Measurements from ENCODE around the gene TALDO1.

Gene TALDO1

GRCh38 chr11:801097-801780, 54.0 kb downstream of the TALDO1 start:
- H3K36me3 Mint-ChIP-seq (ENCODE audit: low read depth): no peaks in the 10 kb centered on the region
- H3K27me3 Mint-ChIP-seq: no peaks in the 10 kb centered on the region
- peaks cover 18% of the 10 kb centered on the region for H3K4me1 Mint-ChIP-seq (ENCODE audit: low read depth)
- H3K4me3 Mint-ChIP-seq: no peak overlapping the region
- no peaks in the 10 kb centered on the region for H3K9me3 Mint-ChIP-seq
- no peak overlapping the region for H3K27ac Mint-ChIP-seq

DNA sequence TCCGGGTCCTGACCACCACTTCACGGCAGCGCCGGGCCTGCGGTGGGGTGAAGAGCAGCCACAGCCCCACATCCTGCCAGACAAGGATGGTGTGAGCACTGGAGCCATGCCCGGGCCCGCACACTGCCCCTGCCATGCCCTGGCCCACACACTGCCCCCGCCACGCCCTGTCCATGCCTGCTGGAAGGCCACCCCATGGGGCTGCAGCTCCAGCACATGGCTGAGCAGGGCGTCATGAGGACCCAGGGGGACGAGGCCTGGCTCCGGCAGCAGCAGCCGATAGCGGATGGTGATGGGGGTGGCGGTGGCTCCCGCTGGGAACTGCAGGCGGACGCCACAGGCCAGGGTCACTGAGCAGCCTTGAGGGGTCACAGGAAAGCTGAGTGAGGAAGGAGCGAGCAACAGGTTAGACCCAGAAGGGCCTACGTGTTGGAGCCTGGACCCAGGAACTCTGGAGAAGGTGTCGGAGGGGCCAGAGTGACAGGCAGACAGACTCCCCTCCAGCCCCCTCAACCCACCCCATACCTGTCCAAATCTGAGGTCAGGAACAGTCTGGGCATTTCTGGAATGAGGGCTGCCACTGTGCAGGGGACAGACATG, 54.9 kb downstream of the TALDO1 start:
- H3K9me3 Mint-ChIP-seq: no peaks in the 10 kb centered on the region
- H3K36me3 Mint-ChIP-seq (ENCODE audit: low read depth): no peaks in the 10 kb centered on the region
- H3K4me1 Mint-ChIP-seq (ENCODE audit: low read depth): peaks cover 12% of the 10 kb centered on the region
- no peaks in the 10 kb centered on the region for H3K27me3 Mint-ChIP-seq
- H3K27ac Mint-ChIP-seq: no peak overlapping the region
- no peak overlapping the region for H3K4me3 Mint-ChIP-seq

DNA sequence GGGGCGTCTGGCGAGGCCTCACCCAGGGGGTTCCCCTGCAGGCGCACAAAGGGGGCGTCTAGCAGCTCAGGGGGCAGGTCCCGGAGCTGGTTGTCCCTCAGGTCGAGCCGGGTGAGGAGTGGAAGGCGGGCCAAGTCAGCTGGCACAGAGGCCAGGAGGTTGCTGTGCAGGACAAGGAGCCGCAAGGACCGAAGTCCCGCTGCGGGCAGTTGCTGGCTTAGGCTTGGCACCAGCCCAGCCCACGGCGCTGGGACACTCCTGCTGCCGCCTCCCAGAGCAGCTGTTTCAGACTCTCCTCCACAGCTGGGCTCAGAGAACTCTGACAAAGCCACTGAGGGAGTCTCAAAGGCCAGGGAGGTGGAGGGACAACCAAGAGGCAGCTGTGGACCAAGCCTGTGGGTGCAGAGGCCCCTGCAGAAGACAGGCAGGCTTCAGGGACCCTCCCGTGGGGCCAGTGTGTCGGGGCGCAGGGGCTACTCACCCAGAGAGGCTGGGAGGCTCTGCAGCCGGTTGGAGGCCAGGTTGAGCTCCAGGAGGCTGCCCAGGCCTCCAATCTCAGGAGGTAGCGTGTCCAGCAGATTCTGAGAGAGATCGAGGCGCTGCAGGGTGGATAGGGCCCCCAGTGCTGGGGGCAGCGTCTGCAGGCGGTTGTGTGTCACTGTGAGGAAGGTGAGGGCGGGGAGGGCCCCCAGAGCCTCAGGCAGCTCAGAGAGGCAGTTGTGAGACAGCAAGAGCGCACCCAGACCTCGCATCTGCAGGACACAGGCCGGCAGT, 55.6 kb downstream of the TALDO1 start:
- H3K4me1 Mint-ChIP-seq (ENCODE audit: low read depth): peaks cover 15% of the 10 kb centered on the region
- no peak overlapping the region for H3K27ac Mint-ChIP-seq
- no peaks in the 10 kb centered on the region for H3K36me3 Mint-ChIP-seq (ENCODE audit: low read depth)
- H3K9me3 Mint-ChIP-seq: no peaks in the 10 kb centered on the region
- no peak overlapping the region for H3K4me3 Mint-ChIP-seq
- H3K27me3 Mint-ChIP-seq: no peaks in the 10 kb centered on the region

DNA sequence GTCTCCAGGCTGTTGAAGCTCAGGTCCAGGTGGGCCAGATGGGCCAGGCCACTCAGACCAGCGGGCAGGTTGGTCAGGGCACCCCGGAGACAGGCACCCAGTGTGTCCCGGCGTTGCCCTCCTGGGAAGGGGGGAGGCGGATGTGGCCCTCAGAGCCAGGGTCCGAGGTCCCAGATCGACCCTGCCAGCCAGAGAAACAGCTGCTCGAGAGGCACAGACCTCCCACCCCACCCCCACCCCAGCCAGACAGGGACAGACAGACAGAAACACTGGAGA, 56.1 kb downstream of the TALDO1 start:
- Mint-ChIP-seq H3K4me1 (ENCODE audit: low read depth) (peaks cover 19% of the 10 kb centered on the region), H3K4me3 (no peak overlapping the region), H3K27ac (no peak overlapping the region), H3K36me3 (ENCODE audit: low read depth) (no peaks in the 10 kb centered on the region), H3K9me3 (no peaks in the 10 kb centered on the region), H3K27me3 (no peaks in the 10 kb centered on the region)

GRCh38 chr11:803770-804598, 56.7 kb downstream of the TALDO1 start:
- H3K36me3 Mint-ChIP-seq (ENCODE audit: low read depth): no peaks in the 10 kb centered on the region
- H3K4me1 Mint-ChIP-seq (ENCODE audit: low read depth): peaks cover 25% of the 10 kb centered on the region
- peak overlapping the region; percentile 63 for H3K27ac Mint-ChIP-seq
- H3K9me3 Mint-ChIP-seq: no peaks in the 10 kb centered on the region
- no peaks in the 10 kb centered on the region for H3K27me3 Mint-ChIP-seq
- peak overlapping the region; percentile 80 for H3K4me3 Mint-ChIP-seq

DNA sequence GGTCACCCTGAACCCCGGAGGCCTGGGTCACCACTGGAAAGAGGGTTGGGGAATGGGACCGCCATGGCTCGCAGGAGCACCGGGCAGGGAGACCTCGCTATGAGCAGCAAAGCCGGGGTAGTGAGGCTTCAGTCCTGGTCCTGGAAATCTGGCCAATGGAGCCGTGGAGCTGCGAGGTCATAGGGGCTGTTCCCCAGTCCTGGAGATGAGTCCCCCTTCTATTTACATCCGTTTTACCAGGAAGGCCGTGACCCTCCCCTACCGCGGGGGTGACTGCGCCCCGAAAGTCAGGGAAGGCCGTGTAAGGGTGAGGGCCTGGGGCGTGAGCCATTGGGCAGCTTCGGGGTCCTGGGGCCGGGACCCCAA, 57.3 kb downstream of the TALDO1 start:
- Mint-ChIP-seq H3K4me3 (peak overlapping the region; percentile 80), H3K36me3 (ENCODE audit: low read depth) (no peaks in the 10 kb centered on the region), H3K27ac (peak overlapping the region; percentile 63), H3K4me1 (ENCODE audit: low read depth) (peaks cover 26% of the 10 kb centered on the region), H3K27me3 (no peaks in the 10 kb centered on the region), H3K9me3 (no peaks in the 10 kb centered on the region)

- H3K9me3 Mint-ChIP-seq: no peaks in the 10 kb centered on the region
- peak overlapping the region; percentile 96 for H3K4me3 Mint-ChIP-seq
- H3K27ac Mint-ChIP-seq: peak overlapping the region; percentile 97
- no peaks in the 10 kb centered on the region for H3K27me3 Mint-ChIP-seq
- peaks cover 37% of the 10 kb centered on the region for H3K4me1 Mint-ChIP-seq (ENCODE audit: low read depth)
- peaks cover 34% of the 10 kb centered on the region for H3K36me3 Mint-ChIP-seq (ENCODE audit: low read depth)
These were observed 61.4 kb downstream of the TALDO1 start for GRCh38 chr11:808427-809286.

GRCh38 chr11:809287-810039, 62.2 kb downstream of the TALDO1 start, which contains the start of gene RPLP2:
TSS of gene RPLP2 (plus strand) at chr11:809967. CDS start at chr11:810235, 268 bp downstream.
- peaks cover 37% of the 10 kb centered on the region for H3K36me3 Mint-ChIP-seq (ENCODE audit: low read depth)
- H3K4me1 Mint-ChIP-seq (ENCODE audit: low read depth): peaks cover 31% of the 10 kb centered on the region
- H3K27me3 Mint-ChIP-seq: no peaks in the 10 kb centered on the region
- no peaks in the 10 kb centered on the region for H3K9me3 Mint-ChIP-seq
- peak within 1 kb of the TSS; percentile 96 for H3K4me3 Mint-ChIP-seq
- H3K27ac Mint-ChIP-seq: peak within 1 kb of the TSS; percentile 97

DNA sequence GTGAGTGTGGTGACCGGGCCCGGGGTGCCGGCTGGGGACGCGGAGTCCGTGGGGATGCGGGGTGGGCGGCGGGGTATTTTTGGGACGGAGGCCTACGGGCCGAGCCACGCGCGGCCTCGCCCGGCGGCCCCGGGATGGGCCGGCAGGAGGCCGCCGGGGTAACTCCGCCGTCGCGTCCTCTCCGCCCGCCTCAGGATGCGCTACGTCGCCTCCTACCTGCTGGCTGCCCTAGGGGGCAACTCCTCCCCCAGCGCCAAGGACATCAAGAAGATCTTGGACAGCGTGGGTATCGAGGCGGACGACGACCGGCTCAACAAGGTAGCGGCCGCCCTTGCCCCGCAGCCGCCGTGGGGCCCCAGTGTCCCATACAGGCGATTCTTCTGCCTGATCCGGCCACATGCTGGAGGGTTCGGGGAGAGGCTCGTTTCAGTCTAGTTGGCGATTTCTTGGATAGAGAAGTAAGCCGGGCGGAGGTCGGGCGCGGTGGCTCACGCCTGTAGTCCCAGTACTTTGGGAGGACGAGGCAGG, 62.8 kb downstream of the TALDO1 start:
- H3K27me3 Mint-ChIP-seq: no peaks in the 10 kb centered on the region
- H3K4me1 Mint-ChIP-seq (ENCODE audit: low read depth): peaks cover 30% of the 10 kb centered on the region
- peaks cover 37% of the 10 kb centered on the region for H3K36me3 Mint-ChIP-seq (ENCODE audit: low read depth)

DNA sequence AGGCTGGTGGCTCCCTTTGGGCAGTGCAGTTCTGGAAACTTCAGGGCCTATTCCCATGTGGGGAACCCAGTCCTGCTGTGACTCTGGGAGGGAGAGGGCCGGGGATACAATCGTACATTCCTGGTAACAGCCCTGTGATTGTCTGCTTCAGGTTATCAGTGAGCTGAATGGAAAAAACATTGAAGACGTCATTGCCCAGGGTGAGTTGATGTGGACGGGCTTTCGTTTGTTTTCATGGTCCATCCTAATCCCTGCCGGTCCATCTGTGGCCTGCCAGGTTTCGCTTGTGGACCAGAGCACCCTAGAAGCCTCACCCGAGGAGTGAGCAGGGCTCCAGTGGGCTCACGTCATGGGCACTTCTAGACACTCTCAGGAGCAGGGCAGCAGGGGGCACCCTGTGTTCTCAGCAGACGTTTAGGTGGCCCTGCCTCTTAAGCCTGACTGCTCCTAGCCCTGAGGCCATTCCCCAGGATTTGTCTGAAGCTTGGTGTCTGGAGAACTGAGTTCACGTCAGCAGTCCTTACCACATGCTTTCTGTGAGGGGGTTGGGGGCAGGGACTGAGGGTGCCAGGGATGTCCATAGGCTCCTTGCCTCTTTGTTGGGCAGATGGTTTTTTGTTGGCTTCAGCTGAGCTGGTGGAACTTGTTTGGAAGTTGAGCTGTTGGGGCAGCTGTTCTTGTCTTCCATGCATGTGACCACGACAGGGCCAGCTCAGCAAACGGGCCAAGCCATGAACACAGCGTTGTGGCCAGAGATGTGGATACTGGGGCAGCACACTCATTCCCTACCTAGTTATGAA, 64.4 kb downstream of the TALDO1 start:
- Mint-ChIP-seq H3K36me3 (ENCODE audit: low read depth) (peaks cover 37% of the 10 kb centered on the region), H3K9me3 (no peaks in the 10 kb centered on the region), H3K4me1 (ENCODE audit: low read depth) (peaks cover 30% of the 10 kb centered on the region), H3K27me3 (no peaks in the 10 kb centered on the region), H3K4me3 (peak overlapping the region; percentile 96), H3K27ac (peak overlapping the region; percentile 95)

More for the DNA sequence above, 62.8 kb downstream of the TALDO1 start:
- Mint-ChIP-seq H3K9me3 (no peaks in the 10 kb centered on the region), H3K4me3 (peak overlapping the region; percentile 96), H3K27ac (peak overlapping the region; percentile 97)

- peaks cover 37% of the 10 kb centered on the region for H3K36me3 Mint-ChIP-seq (ENCODE audit: low read depth)
- no peaks in the 10 kb centered on the region for H3K9me3 Mint-ChIP-seq
- H3K4me3 Mint-ChIP-seq: peak overlapping the region; percentile 96
- H3K27ac Mint-ChIP-seq: peak overlapping the region; percentile 95
- peaks cover 30% of the 10 kb centered on the region for H3K4me1 Mint-ChIP-seq (ENCODE audit: low read depth)
- H3K27me3 Mint-ChIP-seq: no peaks in the 10 kb centered on the region
These were observed 65.1 kb downstream of the TALDO1 start for GRCh38 chr11:812390-812789.

DNA sequence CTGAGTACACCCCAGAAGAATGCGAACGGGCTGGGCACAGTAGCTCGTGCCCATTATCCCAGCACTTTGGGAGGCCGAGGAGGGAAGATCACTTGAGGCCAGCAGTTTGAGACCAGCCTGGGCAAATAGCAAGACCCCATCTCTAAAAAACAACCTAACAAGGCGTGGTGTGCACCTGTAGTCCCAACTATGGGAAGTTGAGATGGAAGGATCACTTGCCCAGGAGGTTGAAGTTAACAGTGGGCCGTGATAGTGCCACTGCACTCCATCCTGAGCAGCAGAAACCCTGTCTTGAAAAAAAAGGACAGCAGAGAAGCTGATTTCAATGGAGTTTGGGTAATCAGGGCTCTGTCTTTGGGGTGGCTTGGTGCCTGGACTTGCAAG, 65.8 kb downstream of the TALDO1 start:
- peak overlapping the region; percentile 95 for H3K27ac Mint-ChIP-seq
- no peaks in the 10 kb centered on the region for H3K9me3 Mint-ChIP-seq
- H3K27me3 Mint-ChIP-seq: no peaks in the 10 kb centered on the region
- H3K4me3 Mint-ChIP-seq: peak overlapping the region; percentile 96
- peaks cover 25% of the 10 kb centered on the region for H3K4me1 Mint-ChIP-seq (ENCODE audit: low read depth)
- peaks cover 37% of the 10 kb centered on the region for H3K36me3 Mint-ChIP-seq (ENCODE audit: low read depth)
